Measurements from ENCODE around the gene TLE2.
"Not testable (repeated sequence)": the region's sequence is repeated elsewhere in the genome, so short reads cannot be mapped to it uniquely, and the experiment has no call there.

TLE2 gene

DNA sequence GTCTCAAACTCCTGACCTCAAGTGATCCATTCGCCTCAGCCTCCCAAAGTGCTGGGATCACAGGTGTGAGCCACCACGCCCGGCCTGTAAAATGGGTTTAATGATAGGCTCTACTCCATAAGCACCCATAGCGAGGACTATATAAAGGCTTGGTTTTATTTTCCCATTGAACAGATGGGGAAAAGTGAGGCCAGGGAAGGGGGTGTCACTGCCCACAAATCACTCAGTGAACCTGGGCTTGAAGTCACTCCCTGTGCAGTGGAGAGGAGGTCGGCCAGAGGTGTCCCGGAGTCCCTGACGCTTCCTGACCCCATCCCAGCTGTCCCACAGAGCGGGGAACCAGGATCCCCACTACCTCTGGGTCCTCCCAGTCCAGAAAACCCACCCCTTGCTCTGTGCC lies 14.9 kb downstream of the TLE2 start:
- Histone ChIP-seq H3K27ac (no peak overlapping the region), H3K27me3 (ENCODE audit: insufficient read depth, low read depth) (peaks cover 89% of the 10 kb centered on the region), H4K20me1 (ENCODE audit: insufficient read depth) (no peaks in the 10 kb centered on the region), H2AFZ (ENCODE audit: low read depth) (no peak overlapping the region), H3K4me1 (ENCODE audit: low read depth, poor library complexity, severe bottlenecking) (no peaks in the 10 kb centered on the region), H3K4me3 (IDR thresholded peaks at IDR 0.05; ENCODE audit: insufficient read depth, low read depth, low read length) (no peak overlapping the region), H3K4me2 (no peak overlapping the region), H3K79me2 (ENCODE audit: insufficient read depth, low read depth) (no peaks in the 10 kb centered on the region), H3K9ac (no peak overlapping the region), H3K36me3 (ENCODE audit: insufficient read depth) (no peaks in the 10 kb centered on the region)
- TF ChIP-seq, protein P1, sequence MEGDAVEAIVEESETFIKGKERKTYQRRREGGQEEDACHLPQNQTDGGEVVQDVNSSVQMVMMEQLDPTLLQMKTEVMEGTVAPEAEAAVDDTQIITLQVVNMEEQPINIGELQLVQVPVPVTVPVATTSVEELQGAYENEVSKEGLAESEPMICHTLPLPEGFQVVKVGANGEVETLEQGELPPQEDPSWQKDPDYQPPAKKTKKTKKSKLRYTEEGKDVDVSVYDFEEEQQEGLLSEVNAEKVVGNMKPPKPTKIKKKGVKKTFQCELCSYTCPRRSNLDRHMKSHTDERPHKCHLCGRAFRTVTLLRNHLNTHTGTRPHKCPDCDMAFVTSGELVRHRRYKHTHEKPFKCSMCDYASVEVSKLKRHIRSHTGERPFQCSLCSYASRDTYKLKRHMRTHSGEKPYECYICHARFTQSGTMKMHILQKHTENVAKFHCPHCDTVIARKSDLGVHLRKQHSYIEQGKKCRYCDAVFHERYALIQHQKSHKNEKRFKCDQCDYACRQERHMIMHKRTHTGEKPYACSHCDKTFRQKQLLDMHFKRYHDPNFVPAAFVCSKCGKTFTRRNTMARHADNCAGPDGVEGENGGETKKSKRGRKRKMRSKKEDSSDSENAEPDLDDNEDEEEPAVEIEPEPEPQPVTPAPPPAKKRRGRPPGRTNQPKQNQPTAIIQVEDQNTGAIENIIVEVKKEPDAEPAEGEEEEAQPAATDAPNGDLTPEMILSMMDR (conservative IDR thresholded peaks at IDR 0.05; ENCODE audit: low read depth, low read length): no peak

DNA sequence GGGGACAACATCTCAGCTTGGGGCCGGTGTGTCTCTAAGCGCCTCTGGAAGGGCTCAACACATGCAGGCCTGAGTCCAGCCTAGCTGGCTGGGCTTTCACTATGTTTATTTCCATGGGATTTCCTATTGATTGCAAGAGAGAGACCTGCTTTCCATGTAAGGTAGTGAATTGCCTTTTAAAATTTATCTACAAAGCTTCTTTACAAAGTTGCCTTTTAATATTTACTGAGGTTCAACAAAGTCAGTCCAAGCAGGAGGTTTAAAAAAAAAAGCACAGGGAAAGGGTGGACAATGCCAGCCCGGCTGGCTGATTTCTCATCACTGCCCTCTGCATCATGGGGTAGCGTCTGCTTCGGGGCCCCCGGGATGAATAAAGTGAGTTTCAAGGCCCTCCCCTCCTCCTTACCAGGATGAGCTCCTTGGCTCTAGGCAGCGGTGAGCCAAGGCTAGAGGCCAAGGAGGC lies 15.8 kb downstream of the TLE2 start:
- Histone ChIP-seq H4K20me1 (ENCODE audit: insufficient read depth) (no peaks in the 10 kb centered on the region), H3K9ac (no peak overlapping the region), H3K4me1 (ENCODE audit: low read depth, poor library complexity, severe bottlenecking) (no peaks in the 10 kb centered on the region), H3K27ac (no peak overlapping the region), H3K27me3 (ENCODE audit: insufficient read depth, low read depth) (peaks cover 87% of the 10 kb centered on the region), H3K4me2 (no peak overlapping the region), H3K4me3 (IDR thresholded peaks at IDR 0.05; ENCODE audit: insufficient read depth, low read depth, low read length) (no peak overlapping the region), H2AFZ (ENCODE audit: low read depth) (no peak overlapping the region), H3K79me2 (ENCODE audit: insufficient read depth, low read depth) (no peaks in the 10 kb centered on the region), H3K36me3 (ENCODE audit: insufficient read depth) (no peaks in the 10 kb centered on the region)
- TF ChIP-seq, protein P1 (conservative IDR thresholded peaks at IDR 0.05; ENCODE audit: low read depth, low read length): no peak

DNA sequence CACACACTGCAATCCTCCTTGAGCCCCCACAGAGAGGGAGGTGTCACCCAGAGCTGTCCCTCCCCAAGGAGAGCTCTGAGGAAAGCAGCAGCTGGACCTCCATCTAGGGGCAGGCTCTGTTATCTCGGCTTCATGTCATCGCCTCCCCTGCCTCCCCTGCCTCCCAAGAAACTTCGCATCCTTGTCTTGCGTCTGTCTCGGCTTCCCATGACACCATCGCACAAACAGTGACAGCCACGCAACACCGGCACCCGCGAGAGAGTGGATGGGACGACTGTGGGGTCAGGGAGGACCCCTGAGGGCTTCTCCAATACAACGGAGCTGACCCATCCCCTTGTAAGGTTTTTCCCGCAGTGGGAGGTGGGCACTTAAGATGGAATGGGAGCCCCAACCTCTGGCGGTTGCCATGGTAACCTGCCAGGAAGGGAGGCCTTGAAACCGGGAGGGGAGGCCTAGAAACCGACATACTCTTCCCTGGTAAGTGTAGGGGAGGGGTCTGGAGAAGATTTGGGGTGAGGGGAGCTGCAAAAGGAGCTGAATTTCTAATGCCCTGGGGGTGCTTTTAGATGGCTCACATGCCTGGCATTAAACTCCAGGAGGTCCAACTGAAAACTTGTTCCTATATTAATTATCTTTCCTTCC lies 16.3 kb downstream of the TLE2 start:
- Histone ChIP-seq H3K4me3 (IDR thresholded peaks at IDR 0.05; ENCODE audit: insufficient read depth, low read depth, low read length) (no peak overlapping the region), H3K36me3 (ENCODE audit: insufficient read depth) (no peaks in the 10 kb centered on the region), H2AFZ (ENCODE audit: low read depth) (no peak overlapping the region), H3K27me3 (ENCODE audit: insufficient read depth, low read depth) (peaks cover 87% of the 10 kb centered on the region), H3K27ac (no peak overlapping the region), H4K20me1 (ENCODE audit: insufficient read depth) (no peaks in the 10 kb centered on the region), H3K4me2 (no peak overlapping the region), H3K9ac (no peak overlapping the region), H3K79me2 (ENCODE audit: insufficient read depth, low read depth) (no peaks in the 10 kb centered on the region), H3K4me1 (ENCODE audit: low read depth, poor library complexity, severe bottlenecking) (peaks cover 5% of the 10 kb centered on the region)
- TF ChIP-seq, protein P1 (conservative IDR thresholded peaks at IDR 0.05; ENCODE audit: low read depth, low read length): no peak

DNA sequence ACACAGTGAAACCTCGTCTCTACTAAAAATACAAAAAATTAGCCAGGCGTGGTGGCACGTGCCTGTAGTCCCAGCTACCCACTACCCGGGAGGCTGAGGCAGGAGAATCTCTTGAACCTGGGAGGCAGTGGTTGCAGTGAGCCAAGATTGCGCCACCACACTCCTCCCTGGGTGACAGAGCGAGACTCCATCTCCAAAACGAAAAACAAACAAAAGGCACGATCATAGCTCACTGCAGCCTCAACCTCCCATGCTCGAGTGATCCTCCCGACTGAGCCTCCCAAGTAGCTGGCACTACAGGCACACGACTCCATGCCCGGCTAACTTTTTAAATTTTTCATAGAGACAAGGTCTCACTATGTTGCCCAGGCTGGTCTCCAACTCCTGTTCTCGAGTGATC lies 17.0 kb downstream of the TLE2 start:
- H3K27ac ChIP-seq; H3K4me2 ChIP-seq; H3K79me2 ChIP-seq (ENCODE audit: insufficient read depth, low read depth); H3K36me3 ChIP-seq (ENCODE audit: insufficient read depth); H2AFZ ChIP-seq (ENCODE audit: low read depth); H3K9ac ChIP-seq; H3K4me1 ChIP-seq (ENCODE audit: low read depth, poor library complexity, severe bottlenecking); H4K20me1 ChIP-seq (ENCODE audit: insufficient read depth); H3K4me3 ChIP-seq (IDR thresholded peaks at IDR 0.05; ENCODE audit: insufficient read depth, low read depth, low read length): not testable (repeated sequence)
- H3K27me3 ChIP-seq (ENCODE audit: insufficient read depth, low read depth): peaks cover 87% of the 10 kb centered on the region

DNA sequence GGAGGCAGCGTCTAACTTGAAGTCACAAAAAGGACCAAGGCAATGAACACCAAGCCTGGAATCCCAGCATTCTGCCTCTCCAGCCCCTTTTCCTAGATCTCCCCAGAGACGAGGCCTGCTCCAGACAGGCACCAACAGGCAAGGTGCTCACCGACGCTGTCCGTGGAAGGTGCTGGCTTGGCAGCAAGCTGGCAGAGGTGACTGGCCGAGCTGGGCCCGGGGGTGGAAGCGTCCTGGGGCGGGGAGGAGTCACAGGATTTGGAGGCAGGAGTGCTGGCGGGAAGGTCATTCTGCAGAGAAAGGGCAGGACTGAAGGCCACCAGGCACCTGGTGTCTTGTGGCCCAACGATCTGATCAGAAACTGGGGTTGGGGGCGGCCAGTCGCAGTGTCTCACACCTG lies 18.2 kb downstream of the TLE2 start:
- TF ChIP-seq, protein P1 (conservative IDR thresholded peaks at IDR 0.05; ENCODE audit: low read depth, low read length): no peak
- Histone ChIP-seq H3K4me1 (ENCODE audit: low read depth, poor library complexity, severe bottlenecking) (peaks cover 7% of the 10 kb centered on the region), H3K9ac (no peak overlapping the region), H2AFZ (ENCODE audit: low read depth) (no peak overlapping the region), H3K27me3 (ENCODE audit: insufficient read depth, low read depth) (peaks cover 85% of the 10 kb centered on the region), H3K79me2 (ENCODE audit: insufficient read depth, low read depth) (no peaks in the 10 kb centered on the region), H4K20me1 (ENCODE audit: insufficient read depth) (no peaks in the 10 kb centered on the region), H3K27ac (no peak overlapping the region), H3K36me3 (ENCODE audit: insufficient read depth) (no peaks in the 10 kb centered on the region), H3K4me3 (IDR thresholded peaks at IDR 0.05; ENCODE audit: insufficient read depth, low read depth, low read length) (no peak overlapping the region), H3K4me2 (no peak overlapping the region)
